H1 (cell line): ENCODE results near the gene KLC4. TPM values are rescaled to one million over a fixed set of nuclear protein-coding genes. Genes with fewer than 3 reads are reported as not detected.

ENCODE experiments used
- CTCF ChIA-PET: fragments of 300-600 bp; sonication (Branson Sonifier 250); formaldehyde crosslinking; loops from one replicate; lab custom pipeline; 2021; ENCODE audit not compliant: partially characterized antibody; lab: Charles Lee
- POLR2A ChIA-PET: fragments of 300-600 bp; sonication (Branson Sonifier 250); formaldehyde crosslinking; loops from one replicate; lab custom pipeline; 2021; ENCODE audit warnings: inconsistent platforms; ENCODE audit not compliant: partially characterized antibody; lab: Charles Lee
- DNase-seq, 2 experiments: peaks; one replicate each; pipeline versions ENCODE4 v3.0.0 to v3.0.0-alpha.2; 2010 to 2022; ENCODE audit warnings: low spot score in 2 of 2, low read depth in 1 of 2, mixed read lengths in 1 of 2
- FAIRE-seq: peaks from 2 replicates; lab custom pipeline; 2011; peaks lifted over from hg19 to GRCh38; lab: Jason Lieb, UNC
- H2AFZ ChIP-seq: 2 replicates; pipeline ENCODE4 v1.8.1; 2012; ENCODE audit warnings: low read length, inconsistent platforms
- H2AK5ac ChIP-seq: 2 replicates; pipeline ENCODE4 v1.6.1; 2013; ENCODE audit warnings: low read depth, low read length
- H2BK120ac ChIP-seq: replicated peaks from 2 replicates; pipeline ENCODE3; 2013; ENCODE audit warnings: low read depth, low read length, inconsistent platforms
- H2BK12ac ChIP-seq: 2 replicates; pipeline ENCODE4 v1.6.1; 2013; ENCODE audit warnings: low read depth, low read length
- H2BK15ac ChIP-seq: 2 replicates; pipeline ENCODE4 v1.6.1; 2013; ENCODE audit warnings: low read length
- H2BK20ac ChIP-seq: 2 replicates; pipeline ENCODE4 v1.6.1; 2013; ENCODE audit warnings: low read length
- H2BK5ac ChIP-seq: 2 replicates; pipeline ENCODE4 v1.6.1; 2013; ENCODE audit warnings: low read depth, low read length
- H3K14ac ChIP-seq: 2 replicates; pipeline ENCODE4 v1.6.1; 2013; ENCODE audit warnings: inconsistent platforms; ENCODE audit not compliant: insufficient read length
- H3K18ac ChIP-seq: 2 replicates; pipeline ENCODE4 v1.6.1; 2013; ENCODE audit warnings: low read length; ENCODE audit errors: extremely low read depth
- H3K23ac ChIP-seq: 2 replicates; pipeline ENCODE4 v1.6.1; 2013; ENCODE audit warnings: inconsistent platforms; ENCODE audit not compliant: insufficient read length
- H3K23me2 ChIP-seq: 2 replicates; pipeline ENCODE4 v1.6.1; 2013; ENCODE audit warnings: low read depth, low read length
- H3K27ac ChIP-seq: 2 replicates; pipeline ENCODE4 v1.6.1; 2011; ENCODE audit warnings: low read depth, low read length, inconsistent platforms
- H3K27me3 ChIP-seq, 4 experiments: replicated peaks in 1 of 4; 1 replicate in 1 of 4; 2 replicates in 3 of 4; pipeline versions ENCODE4 v1.6.1 to v1.8.1; 2011 to 2013; ENCODE audit warnings: low read length in 3 of 4, mild to moderate bottlenecking in 3 of 4, inconsistent platforms in 2 of 4, mixed read lengths in 2 of 4, moderate library complexity in 1 of 4; ENCODE audit not compliant: control insufficient read depth in 3 of 4, insufficient read depth in 3 of 4; ENCODE audit errors: extremely low read depth in 1 of 4
- H3K36me3 ChIP-seq, 4 experiments: 2 replicates each; pipeline versions ENCODE4 v1.6.1 to v1.8.1; 2011 to 2013; ENCODE audit warnings: mild to moderate bottlenecking in 4 of 4, low read length in 3 of 4, moderate library complexity in 2 of 4, control low read depth in 1 of 4, inconsistent platforms in 1 of 4; ENCODE audit not compliant: insufficient read depth in 4 of 4, control insufficient read depth in 2 of 4
- H3K4ac ChIP-seq: replicated peaks from 2 replicates; pipeline ENCODE3; 2013; ENCODE audit warnings: low read length, low read depth, mixed read lengths, inconsistent platforms; ENCODE audit not compliant: insufficient read length
- H3K4me1 ChIP-seq, 4 experiments: replicated peaks in 1 of 4; 1 replicate in 1 of 4; 2 replicates in 3 of 4; pipeline versions ENCODE4 v1.6.1 to v1.8.1; 2011 to 2013; ENCODE audit warnings: low read length in 3 of 4, inconsistent platforms in 2 of 4, mixed read lengths in 1 of 4; ENCODE audit not compliant: insufficient read depth in 4 of 4, control insufficient read depth in 3 of 4
- H3K4me2 ChIP-seq, 2 experiments: 2 replicates each; pipeline versions ENCODE4 v1.6.1 to v1.8.1; 2011 to 2013; ENCODE audit warnings: low read depth in 2 of 2, low read length in 2 of 2, control low read depth in 1 of 2, inconsistent platforms in 1 of 2, mild to moderate bottlenecking in 1 of 2; ENCODE audit not compliant: insufficient read depth in 1 of 2
- H3K4me3 ChIP-seq, 4 experiments: fragments of 200-600, 300-600 bp in 1 of 4; sonication (generic), shearing (Covaris generic), sonication (Bioruptor Twin) in 1 of 4; 2 replicates each; pipeline versions ENCODE4 v1.5.1 to v1.8.1; 2011 to 2016; ENCODE audit warnings: low read length in 4 of 4, low read depth in 3 of 4, control low read depth in 2 of 4, inconsistent platforms in 2 of 4, mild to moderate bottlenecking in 2 of 4, mixed read lengths in 1 of 4, moderate library complexity in 1 of 4; ENCODE audit not compliant: insufficient read depth in 2 of 4; ENCODE audit errors: extremely low read depth in 1 of 4
- H3K56ac ChIP-seq: replicated peaks from 2 replicates; pipeline ENCODE3; 2013; ENCODE audit warnings: low read depth, mild to moderate bottlenecking, mixed read lengths, low read length, inconsistent platforms; ENCODE audit not compliant: insufficient read length
- H3K79me1 ChIP-seq: 2 replicates; pipeline ENCODE4 v1.6.1; 2013; ENCODE audit warnings: low read depth, low read length, control low read depth
- H3K79me2 ChIP-seq, 2 experiments: 2 replicates each; pipeline versions ENCODE4 v1.6.1 to v1.8.1; 2012 to 2013; ENCODE audit warnings: low read length in 2 of 2, mild to moderate bottlenecking in 2 of 2, inconsistent platforms in 1 of 2; ENCODE audit not compliant: insufficient read depth in 2 of 2, control insufficient read depth in 1 of 2
- H3K9ac ChIP-seq, 4 experiments: replicated peaks in 1 of 4; 1 replicate in 1 of 4; 2 replicates in 3 of 4; pipeline versions ENCODE4 v1.6.1 to v1.8.1; 2011 to 2013; ENCODE audit warnings: low read depth in 3 of 4, low read length in 3 of 4, control low read depth in 2 of 4, mild to moderate bottlenecking in 2 of 4, moderate library complexity in 2 of 4, inconsistent platforms in 1 of 4; ENCODE audit errors: extremely low read depth in 1 of 4
- H3K9me3 ChIP-seq, 2 experiments: 2 replicates each; pipeline versions ENCODE4 v1.6.1 to v1.8.1; 2012 to 2013; ENCODE audit warnings: mild to moderate bottlenecking in 2 of 2, moderate library complexity in 2 of 2, control low read depth in 1 of 2, inconsistent platforms in 1 of 2, low read depth in 1 of 2, low read length in 1 of 2, mixed read lengths in 1 of 2; ENCODE audit not compliant: insufficient read depth in 2 of 2
- H4K20me1 ChIP-seq, 2 experiments: replicated peaks in 1 of 2; 2 replicates each; pipeline versions ENCODE3 to v1.8.1; 2011 to 2013; ENCODE audit warnings: inconsistent platforms in 2 of 2, low read length in 2 of 2, mild to moderate bottlenecking in 1 of 2; ENCODE audit not compliant: insufficient read depth in 2 of 2, control insufficient read depth in 1 of 2
- H4K5ac ChIP-seq: 2 replicates; pipeline ENCODE4 v1.6.1; 2013; ENCODE audit warnings: low read length, low read depth, mixed read lengths, inconsistent platforms; ENCODE audit not compliant: insufficient read length
- H4K8ac ChIP-seq: 2 replicates; pipeline ENCODE4 v1.8.0; 2013; ENCODE audit warnings: mild to moderate bottlenecking, moderate library complexity, low read length, inconsistent platforms; ENCODE audit not compliant: insufficient read depth; ENCODE audit errors: extremely low read depth
- H4K91ac ChIP-seq: replicated peaks from 2 replicates; pipeline ENCODE3; 2013; ENCODE audit warnings: low read length, mixed read lengths, inconsistent platforms; ENCODE audit not compliant: insufficient read length
- BRCA1 ChIP-seq: IDR thresholded peaks from 2 replicates; pipeline ENCODE4 v1.6.1; 2012; ENCODE audit warnings: low read depth, low read length, improper control_type of control experiment
- CREB1 ChIP-seq: IDR thresholded peaks from 2 replicates; pipeline ENCODE4 v1.6.1; 2012; ENCODE audit warnings: inconsistent platforms
- KDM4A ChIP-seq: IDR thresholded peaks from one replicate; pipeline ENCODE4 v1.7.1; 2012; ENCODE audit warnings: low read depth, mild to moderate bottlenecking, moderate library complexity, low read length, inconsistent platforms; ENCODE audit not compliant: severe bottlenecking
- NANOG ChIP-seq: IDR thresholded peaks from 2 replicates; pipeline ENCODE4 v1.6.1; 2011; ENCODE audit warnings: low read length, low read depth, mild to moderate bottlenecking, inconsistent platforms; ENCODE audit not compliant: insufficient read depth, poor library complexity, severe bottlenecking
- SIN3A ChIP-seq, 2 experiments: IDR thresholded peaks in 1 of 2; conservative IDR thresholded peaks in 1 of 2; 2 replicates each; pipeline ENCODE4 v1.6.1; 2011 to 2012; ENCODE audit warnings: low read length in 2 of 2, improper control_type of control experiment in 1 of 2, low read depth in 1 of 2, mild to moderate bottlenecking in 1 of 2
- TAF1 ChIP-seq: IDR thresholded peaks from 2 replicates; pipeline ENCODE4 v1.6.1; 2011; ENCODE audit warnings: mild to moderate bottlenecking, low read depth, low read length
- TBP ChIP-seq: IDR thresholded peaks from 2 replicates; pipeline ENCODE4 v1.6.1; 2011; ENCODE audit warnings: low read depth, low read length, improper control_type of control experiment
- YY1 ChIP-seq: IDR thresholded peaks from 2 replicates; pipeline ENCODE4 v1.6.1; 2011; ENCODE audit warnings: low read depth, mild to moderate bottlenecking, low read length
- WGBS, 2 experiments: shearing (Covaris generic) in 1 of 2; methylation state at CpG; one replicate each; pipeline versions ENCODE4 v1.1.6 to v1.1.7; 2013 to 2015; ENCODE audit warnings: low lambda C conversion rate in 2 of 2, mixed read lengths in 2 of 2, inconsistent platforms in 1 of 2, low coverage in 1 of 2, missing lambda C conversion rate in 1 of 2; ENCODE audit not compliant: insufficient replicate concordance in 2 of 2, insufficient coverage in 1 of 2, insufficient read length in 1 of 2; ENCODE audit errors: extremely low coverage in 1 of 2, missing lambda C conversion rate in 1 of 2; 5-methylcytosine and 5-hydroxymethylcytosine counted together
- polyA plus RNA-seq, 7 experiments: library from polyadenylated mRNA; depleted of rRNA in 3 of 7; stranded (reverse) in 5 of 7; unstranded in 2 of 7; fragments of >200 nt in 5 of 7; fragments of 200-250 nt in 2 of 7; gene quantifications; 1 replicate in 5 of 7; 2 replicates in 1 of 7; 4 replicates in 1 of 7; pipeline versions ENCODE4 v1.2.1 to v1.2.3, GENCODE V29; 2011 to 2013; ENCODE audit warnings: missing spikeins in 2 of 7, mixed read lengths in 2 of 7
- total RNA-seq: library from RNA; stranded (reverse); fragmentation: NEBNext Ultra II Directional; extraction: Animal tissue kit (Norgen Biotek cat#: 25700); gene quantifications from 2 replicates; pipeline ENCODE4 v1.2.1, GENCODE V29; 2021
- TF ChIP-seq, protein P1 (sequence below): IDR thresholded peaks from 2 replicates; pipeline ENCODE4 v1.6.1; 2012; ENCODE audit warnings: low read length, inconsistent platforms

Gene KLC4
- total and polyA plus RNA-seq, 2 of the 8 experiments (the other 6 are each of a cell fraction or from before 2014, with no cell fraction given) = 15.7 to 28.5 TPM

DNA sequence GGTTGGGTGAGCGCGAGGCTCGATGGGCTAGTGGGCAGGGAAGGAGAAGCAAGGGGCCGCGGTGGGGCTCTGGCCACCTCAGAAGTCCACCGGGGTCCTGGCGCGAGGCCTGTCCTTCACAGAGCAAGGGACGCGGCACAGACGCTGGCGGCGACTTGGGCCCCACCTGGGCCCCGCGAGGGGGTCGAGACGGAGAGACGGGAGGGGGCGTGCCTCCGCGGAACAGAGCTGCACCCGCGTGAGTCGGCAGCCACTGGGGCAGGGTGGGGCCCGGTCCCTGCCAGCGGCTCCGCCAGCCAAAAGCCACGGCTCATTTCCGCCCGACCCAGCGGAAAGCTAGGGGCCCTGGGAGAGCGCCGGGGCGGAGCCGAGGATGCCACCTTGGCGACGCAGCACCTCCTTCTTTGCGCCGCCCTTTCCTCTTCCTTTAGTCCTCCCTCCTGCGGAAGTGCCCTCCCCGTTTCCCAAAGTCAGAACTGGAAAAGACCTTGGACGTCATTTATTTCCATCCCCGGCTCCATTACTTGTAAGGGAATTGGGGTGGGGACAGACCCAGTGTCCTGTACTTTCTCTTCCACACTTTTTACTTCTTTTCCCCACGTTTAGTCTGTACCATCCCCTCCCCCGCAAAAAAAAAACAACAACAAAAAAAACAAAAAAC lies 5.8 kb upstream of the KLC4 start, which contains the start of gene CUL7:
TSS of gene CUL7 (minus strand) at position 307 of the 661 bp plus-strand sequence. CDS start 1,063 bp downstream, outside the sequence.
- CTCF ChIA-PET = interaction anchor here (0.6 to 3.0 kb wide), 7 partner anchors 12 to 496 kb away, joined by 3 to 18 read pairs (median 3); no protein-coding TSS in a partner anchor
- no peak within 1 kb of the TSS for H2BK120ac ChIP-seq
- peak; percentile 60; the same call in 1 of the 2 replicates for TF ChIP-seq YY1
- TF ChIP-seq, protein P1, sequence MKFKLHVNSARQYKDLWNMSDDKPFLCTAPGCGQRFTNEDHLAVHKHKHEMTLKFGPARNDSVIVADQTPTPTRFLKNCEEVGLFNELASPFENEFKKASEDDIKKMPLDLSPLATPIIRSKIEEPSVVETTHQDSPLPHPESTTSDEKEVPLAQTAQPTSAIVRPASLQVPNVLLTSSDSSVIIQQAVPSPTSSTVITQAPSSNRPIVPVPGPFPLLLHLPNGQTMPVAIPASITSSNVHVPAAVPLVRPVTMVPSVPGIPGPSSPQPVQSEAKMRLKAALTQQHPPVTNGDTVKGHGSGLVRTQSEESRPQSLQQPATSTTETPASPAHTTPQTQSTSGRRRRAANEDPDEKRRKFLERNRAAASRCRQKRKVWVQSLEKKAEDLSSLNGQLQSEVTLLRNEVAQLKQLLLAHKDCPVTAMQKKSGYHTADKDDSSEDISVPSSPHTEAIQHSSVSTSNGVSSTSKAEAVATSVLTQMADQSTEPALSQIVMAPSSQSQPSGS = peak; percentile 54; the same call in 1 of the 2 replicates
- peak; percentile 51 for TF ChIP-seq CREB1
- TF ChIP-seq SIN3A (conservative IDR thresholded peaks at IDR 0.05 in 1 of 2, IDR thresholded peaks at IDR 0.05 in 1 of 2; ENCODE audit: low read depth in 1 of 2, low read length in 2 of 2) = peak in 1 of 2 experiments; percentile 62; a peak in 3 of 4 replicates
- no peak for TF ChIP-seq BRCA1
- peak; percentile 72 for TF ChIP-seq KDM4A
- TF ChIP-seq NANOG = no peak
- peak; percentile 70 for TF ChIP-seq TAF1
- TF ChIP-seq TBP = peak; percentile 56; the same call in 1 of the 2 replicates

More for the DNA sequence above, 5.8 kb upstream of the KLC4 start, which contains the start of gene CUL7:
- Histone ChIP-seq H4K8ac (peak within 1 kb of the TSS; percentile 90), H3K27me3 (no peaks in the 10 kb centered on the region), H2BK12ac (peak within 1 kb of the TSS; percentile 46; the same call in 1 of the 2 replicates), H3K4ac (peak within 1 kb of the TSS; percentile 85), H3K79me2 (peaks cover 4 to 12% of the 10 kb centered on the region in 2 experiments; a peak in 3 of 4 replicates), H3K14ac (no peak within 1 kb of the TSS), H3K27ac (peak within 1 kb of the TSS; percentile 87), H3K4me2 (peak within 1 kb of the TSS; percentile 83 to 97), H3K4me3 (peak within 1 kb of the TSS; percentile 72 to 91 (median 78)), H3K18ac (peak within 1 kb of the TSS; percentile 96), H3K23ac (no peak within 1 kb of the TSS), H4K91ac (peak within 1 kb of the TSS; percentile 58), H2BK5ac (peak within 1 kb of the TSS; percentile 92), H2AFZ (peak within 1 kb of the TSS; percentile 36; the same call in 1 of the 2 replicates), H4K20me1 (no peaks in the 10 kb centered on the region), H3K9me3 (no peaks in the 10 kb centered on the region), H3K36me3 (peaks cover 5 to 27% (median 20%) of the 10 kb centered on the region in 4 experiments; a peak in 7 of 8 replicates), H3K23me2 (peaks cover 10% of the 10 kb centered on the region), H4K5ac (peak within 1 kb of the TSS; percentile 87), H2BK20ac (no peak within 1 kb of the TSS), H3K79me1 (peaks cover 14% of the 10 kb centered on the region), H2BK15ac (no peak within 1 kb of the TSS), H3K9ac (peak within 1 kb of the TSS; percentile 80 to 88 (median 82)), H2AK5ac (no peak within 1 kb of the TSS), H3K56ac (peak within 1 kb of the TSS; percentile 43), H3K4me1 (peaks cover 4 to 15% (median 7%) of the 10 kb centered on the region in 4 experiments; a peak in 6 of 7 replicates)
- no peak for FAIRE-seq
- POLR2A ChIA-PET = interaction anchor here (0.6 to 29.7 kb wide), 24 partner anchors 8 to 1192 kb away, joined by 3 to 584 read pairs (median 5); partner anchors contain the start of genes CNPY3, CRIP3, KLHDC3 and MEA1
- 3 to 100% methylated on average over 1 to 37 of the region's 45 CpGs for WGBS, 2 experiments
- peak; percentile 73 to 88 for DNase-seq
